ENCODE measurements around the gene ZNF91.
"Not testable (repeated sequence)": the region's sequence is repeated elsewhere in the genome, so short reads cannot be mapped to it uniquely, and the experiment has no call there.

Gene ZNF91

DNA sequence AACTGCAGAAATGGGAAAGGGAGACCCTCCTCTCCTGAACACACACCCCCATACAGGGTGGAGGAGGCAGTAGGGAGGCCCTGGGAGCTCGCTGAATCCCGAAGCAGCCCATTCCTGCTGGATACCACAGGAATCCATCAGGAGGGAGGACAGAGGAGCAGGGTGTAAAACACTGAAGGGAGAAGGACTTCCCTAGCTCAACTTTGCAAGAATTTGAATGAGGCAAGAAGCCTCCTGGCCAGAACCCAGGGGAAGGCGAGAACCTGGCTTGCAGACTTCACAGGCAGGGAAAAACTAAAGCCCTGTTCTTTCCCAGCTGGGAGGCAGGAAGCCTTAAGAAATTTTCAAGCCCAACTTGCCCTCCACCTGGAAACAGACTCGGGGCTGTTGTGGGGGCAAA lies 43.5 kb downstream of the ZNF91 start:
- no peak overlapping the region for H3K4me3 ChIP-seq (ENCODE audit: low read length)
- DNase-seq (ENCODE audit: low read depth): no peak
- no peak for TF ChIP-seq CTCF (IDR thresholded peaks at IDR 0.05; ENCODE audit: insufficient read depth, low read depth, low read length, missing control alignments)

DNA sequence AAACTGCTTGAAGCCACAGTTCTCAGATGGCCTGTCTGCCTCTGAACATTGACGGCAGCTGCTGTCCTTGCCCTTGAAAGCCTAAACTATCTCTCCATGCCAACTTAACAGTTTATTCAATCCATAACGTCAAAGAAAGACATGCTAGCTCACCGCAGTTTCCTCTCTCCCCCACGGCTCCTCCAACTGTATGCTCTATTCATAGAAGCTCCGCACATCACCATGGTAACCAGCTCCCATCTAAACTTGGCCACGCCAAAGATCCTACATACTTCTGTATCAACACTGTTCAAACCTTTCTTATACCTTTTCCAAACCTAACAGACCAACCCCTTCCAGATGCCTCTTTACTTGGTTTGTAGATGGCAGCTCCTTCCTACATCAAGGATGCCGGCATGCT lies 48.6 kb downstream of the ZNF91 start:
- TF ChIP-seq CTCF (IDR thresholded peaks at IDR 0.05; ENCODE audit: insufficient read depth, low read depth, low read length, missing control alignments): no peak
- H3K4me3 ChIP-seq (ENCODE audit: low read length): no peak overlapping the region

DNA sequence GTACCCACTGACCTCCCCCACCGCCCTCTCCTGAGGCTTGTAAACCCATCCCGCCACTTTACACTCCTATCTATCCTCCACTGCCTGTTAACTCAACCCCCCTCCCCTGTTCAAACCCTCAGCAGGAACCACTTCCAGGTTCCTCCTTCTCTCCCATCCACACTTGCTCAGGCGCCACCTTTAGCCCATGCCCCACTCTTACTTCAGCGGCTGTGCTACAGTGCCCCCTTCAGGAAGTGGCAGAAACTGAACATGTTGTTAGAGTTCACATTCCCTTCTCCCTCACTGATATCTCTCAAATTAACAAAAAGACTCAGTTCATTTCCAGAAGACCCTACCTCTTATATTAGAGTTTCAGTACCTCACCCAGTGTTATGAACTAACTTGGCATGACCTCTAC lies 49.4 kb downstream of the ZNF91 start:
- peak; percentile 12 for TF ChIP-seq CTCF (IDR thresholded peaks at IDR 0.05; ENCODE audit: insufficient read depth, low read depth, low read length, missing control alignments)
- DNase-seq (ENCODE audit: low read depth): no peak
- H3K4me3 ChIP-seq (ENCODE audit: low read length): no peak overlapping the region

More for the DNA sequence above, 48.6 kb downstream of the ZNF91 start:
- no peak for DNase-seq (ENCODE audit: low read depth)

- TF ChIP-seq CTCF (IDR thresholded peaks at IDR 0.05; ENCODE audit: insufficient read depth, low read depth, low read length, missing control alignments): no peak
- DNase-seq (ENCODE audit: low read depth): peak; percentile 37
- no peak overlapping the region for H3K4me3 ChIP-seq (ENCODE audit: low read length)
Measured at GRCh38 chr19:23343434-23344010, 51.7 kb downstream of the ZNF91 start.

DNA sequence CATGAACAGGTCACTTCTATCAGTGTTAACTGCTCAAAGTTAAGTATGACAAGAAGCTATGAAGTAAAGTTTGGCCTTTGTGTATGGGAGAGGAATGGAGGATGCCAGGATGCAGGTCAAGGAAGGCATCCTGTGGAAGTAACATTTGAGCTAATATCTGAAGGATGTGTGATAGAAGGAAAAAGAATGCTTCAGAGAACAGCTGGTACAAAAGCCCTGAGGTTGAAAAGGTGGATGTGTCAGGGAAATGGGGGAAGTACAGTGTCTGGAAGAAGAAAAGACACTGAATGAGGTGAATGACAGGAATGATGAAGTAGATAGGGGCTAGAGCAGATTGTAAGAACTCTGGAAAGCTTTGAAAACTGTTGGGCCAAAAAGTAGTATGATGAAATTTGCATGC lies 67.1 kb downstream of the ZNF91 start:
- H3K4me3 ChIP-seq (ENCODE audit: low read length): no peak overlapping the region
- no peak for TF ChIP-seq CTCF (IDR thresholded peaks at IDR 0.05; ENCODE audit: insufficient read depth, low read depth, low read length, missing control alignments)
- no peak for DNase-seq (ENCODE audit: low read depth)

DNA sequence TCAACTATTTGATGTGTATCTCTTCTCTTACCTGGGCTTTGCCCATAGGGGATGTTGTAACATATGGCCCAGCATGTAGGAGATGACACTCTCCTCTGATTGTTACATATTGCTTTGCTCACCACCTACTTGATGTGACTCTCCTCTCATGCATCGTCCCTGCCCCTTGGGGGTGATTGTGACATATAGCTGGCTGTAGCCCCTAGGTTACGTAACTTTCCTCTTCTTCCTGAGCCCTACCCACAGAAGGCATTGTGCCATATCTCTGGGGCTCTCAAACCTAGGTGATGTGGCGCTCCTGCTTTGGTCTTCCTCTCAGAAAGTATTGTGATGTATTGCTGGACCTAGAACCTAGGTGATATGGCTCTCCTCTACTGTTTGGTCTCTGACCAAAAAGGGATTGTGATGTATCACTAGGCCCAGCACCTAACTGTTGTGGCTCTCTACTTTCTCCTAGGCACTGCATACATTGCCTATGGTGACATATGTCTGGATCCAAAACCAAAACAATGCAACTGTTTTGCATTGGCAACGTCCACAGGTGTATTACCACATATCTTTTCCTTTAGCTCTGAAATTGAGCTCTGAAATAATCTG lies 73.2 kb downstream of the ZNF91 start:
- TF ChIP-seq CTCF (IDR thresholded peaks at IDR 0.05; ENCODE audit: insufficient read depth, low read depth, low read length, missing control alignments): no peak
- no peak overlapping the region for H3K4me3 ChIP-seq (ENCODE audit: low read length)
- DNase-seq (ENCODE audit: low read depth): peak; percentile 20

GRCh38 chr19:23321403-23321802 lies 73.9 kb downstream of the ZNF91 start:
- H3K4me3 ChIP-seq (ENCODE audit: low read length): not testable (repeated sequence)
- DNase-seq (ENCODE audit: low read depth): peak; percentile 42

- not testable (repeated sequence) for H3K4me3 ChIP-seq (ENCODE audit: low read length)
- peak; percentile 33 for DNase-seq (ENCODE audit: low read depth)
Measured at GRCh38 chr19:23319571-23319970, 75.7 kb downstream of the ZNF91 start.

DNA sequence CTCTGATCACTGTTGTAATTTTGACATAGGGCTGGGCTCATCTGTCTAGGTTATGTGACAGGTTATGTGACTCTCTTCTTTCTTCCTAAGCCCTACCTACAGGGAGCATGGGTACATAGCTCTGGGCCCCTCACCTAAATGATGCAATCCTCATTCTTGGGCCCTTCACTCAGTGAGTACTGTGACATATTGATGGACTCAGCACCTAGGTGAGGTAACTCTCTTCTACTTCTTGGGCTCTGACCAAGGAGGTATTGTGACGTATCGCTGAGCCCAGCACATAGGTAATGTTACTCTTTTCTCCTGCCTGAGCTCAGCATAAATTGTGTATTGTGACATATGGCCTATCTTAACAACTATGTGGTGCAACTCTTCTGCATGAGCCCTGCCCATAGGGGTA lies 76.3 kb downstream of the ZNF91 start:
- H3K4me3 ChIP-seq (ENCODE audit: low read length); DNase-seq (ENCODE audit: low read depth): not testable (repeated sequence)

All from epithelial cell of esophagus (primary cell).